OCI-M1 (cell line): ENCODE results near the gene EFCAB8.
A peak's percentile ranks its signal among the peaks of the same experiment; 100 is the strongest.

Experiments used
- DNase-seq: peaks from one replicate; lab custom pipeline; 2025; lab: John Stamatoyannopoulos, UW

EFCAB8 gene

GRCh38 chr20:32858701-32859372 lies at the start of gene EFCAB8:
Gene EFCAB8, plus strand, starts transcription at chr20:32858923. Its CDS starts 4,870 bp downstream, at chr20:32863793.
- no peak for DNase-seq

GRCh38 chr20:32809907-32810306 lies 48.8 kb upstream of the EFCAB8 start:
- DNase-seq: no peak

- DNase-seq: no peak
Observed at GRCh38 chr20:32810941-32811340, 47.8 kb upstream of the EFCAB8 start.

- DNase-seq: no peak
Observed at GRCh38 chr20:32811886-32812285, 46.8 kb upstream of the EFCAB8 start.

- peak; percentile 89 for DNase-seq
Observed at GRCh38 chr20:32819992-32820697, 38.6 kb upstream of the EFCAB8 start.

- no peak for DNase-seq
Observed at GRCh38 chr20:32820698-32821377, 37.9 kb upstream of the EFCAB8 start.

GRCh38 chr20:32822225-32822624 lies 36.5 kb upstream of the EFCAB8 start:
- no peak for DNase-seq

GRCh38 chr20:32823078-32823477 lies 35.6 kb upstream of the EFCAB8 start:
- peak; percentile 16 for DNase-seq

GRCh38 chr20:32823737-32824588 lies 34.8 kb upstream of the EFCAB8 start:
- DNase-seq: no peak

- no peak for DNase-seq
Observed at GRCh38 chr20:32828029-32828680, 30.6 kb upstream of the EFCAB8 start.

GRCh38 chr20:32829311-32830005 lies 29.3 kb upstream of the EFCAB8 start:
- DNase-seq: no peak

- DNase-seq: peak; percentile 84
Observed at GRCh38 chr20:32830437-32830836, 28.3 kb upstream of the EFCAB8 start.

- DNase-seq: no peak
Observed at GRCh38 chr20:32831982-32832381, 26.7 kb upstream of the EFCAB8 start.

- DNase-seq: no peak
Observed at GRCh38 chr20:32832664-32833063, 26.1 kb upstream of the EFCAB8 start.

- DNase-seq: no peak
Observed at GRCh38 chr20:32834972-32835371, 23.8 kb upstream of the EFCAB8 start.

GRCh38 chr20:32837157-32837556 lies 21.6 kb upstream of the EFCAB8 start:
- DNase-seq: no peak

- no peak for DNase-seq
Observed at GRCh38 chr20:32839227-32839981, 19.3 kb upstream of the EFCAB8 start.

GRCh38 chr20:32839982-32840285 lies 18.8 kb upstream of the EFCAB8 start:
- DNase-seq: no peak

- DNase-seq: no peak
Observed at GRCh38 chr20:32841174-32841573, 17.5 kb upstream of the EFCAB8 start.

- DNase-seq: no peak
Observed at GRCh38 chr20:32841632-32842031, 17.1 kb upstream of the EFCAB8 start.
